LoVo (cell line): Measurements from ENCODE around the gene SS18L1.
"Not testable (repeated sequence)": the region's sequence is repeated elsewhere in the genome, so short reads cannot be mapped to it uniquely, and the experiment has no call there.

ENCODE experiments used
- DNase-seq: peaks from one replicate; pipeline ENCODE4 v3.0.0-alpha.2; 2016; ENCODE audit warnings: low spot score

The SS18L1 gene

DNA sequence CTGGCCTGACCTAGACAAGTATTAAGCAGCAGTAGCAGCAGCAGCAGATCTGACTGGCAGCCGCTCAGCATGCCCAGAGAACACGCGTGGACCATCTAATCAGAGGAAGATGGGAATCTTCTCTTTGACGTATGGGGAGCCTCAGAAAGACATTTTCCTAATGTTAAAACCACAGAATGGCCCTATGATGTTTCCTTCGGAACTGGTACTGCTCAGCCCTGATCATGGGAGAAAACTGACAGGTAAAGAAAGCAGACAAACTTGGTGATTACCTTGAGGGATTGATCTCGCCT is 6.5 kb upstream of the SS18L1 start:
- DNase-seq: no peak

DNA sequence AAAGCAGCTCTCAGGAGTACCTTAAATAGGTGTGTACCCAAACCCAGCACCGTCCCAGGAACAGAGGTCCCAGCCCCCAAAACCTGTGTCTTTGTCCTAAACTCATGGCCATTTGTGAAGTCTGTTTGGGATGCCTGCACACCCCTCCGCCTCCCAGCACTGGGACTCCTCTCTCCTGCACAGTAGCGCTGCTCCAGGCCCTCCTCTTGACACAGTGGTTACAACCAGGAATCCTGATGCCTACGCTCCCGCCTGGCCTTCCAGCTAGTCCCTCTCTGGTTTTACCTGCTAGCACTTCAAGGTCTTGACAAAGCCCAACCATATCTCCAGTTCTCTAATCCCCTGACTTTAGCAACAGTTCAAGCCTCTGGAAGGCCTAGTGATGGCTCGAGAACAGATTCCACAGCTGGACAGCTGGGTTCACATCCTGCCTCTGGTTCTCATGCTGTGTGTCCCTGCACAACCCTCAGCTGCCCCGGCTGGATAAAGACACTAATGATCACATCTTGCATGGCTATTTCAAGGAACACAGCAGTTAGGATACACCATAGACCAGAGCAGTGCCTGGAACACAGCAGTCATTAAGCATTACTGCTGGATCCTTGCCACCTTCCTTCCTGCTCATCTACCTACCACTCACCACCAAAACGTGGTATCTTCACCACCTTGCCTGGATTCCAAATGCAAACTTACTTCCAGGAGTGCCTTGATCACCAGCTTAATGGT is 5.9 kb upstream of the SS18L1 start:
- no peak for DNase-seq

DNA sequence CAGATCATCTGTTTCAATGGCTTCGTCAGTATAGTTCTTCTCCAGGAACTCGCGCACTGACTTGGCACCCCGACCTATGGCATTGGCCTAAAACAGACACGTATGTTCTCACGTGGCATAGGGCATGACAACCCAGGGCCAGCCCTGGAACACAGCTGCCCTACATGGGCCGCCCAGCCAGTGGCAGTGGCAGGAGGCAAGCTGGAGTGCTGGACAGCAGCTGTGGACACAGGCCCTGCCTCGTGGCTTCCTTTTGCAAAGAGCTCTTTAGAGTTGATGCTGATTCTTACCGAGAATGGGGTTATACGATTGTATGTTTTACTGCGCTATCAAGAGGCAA is 5.4 kb upstream of the SS18L1 start:
- no peak for DNase-seq

DNA sequence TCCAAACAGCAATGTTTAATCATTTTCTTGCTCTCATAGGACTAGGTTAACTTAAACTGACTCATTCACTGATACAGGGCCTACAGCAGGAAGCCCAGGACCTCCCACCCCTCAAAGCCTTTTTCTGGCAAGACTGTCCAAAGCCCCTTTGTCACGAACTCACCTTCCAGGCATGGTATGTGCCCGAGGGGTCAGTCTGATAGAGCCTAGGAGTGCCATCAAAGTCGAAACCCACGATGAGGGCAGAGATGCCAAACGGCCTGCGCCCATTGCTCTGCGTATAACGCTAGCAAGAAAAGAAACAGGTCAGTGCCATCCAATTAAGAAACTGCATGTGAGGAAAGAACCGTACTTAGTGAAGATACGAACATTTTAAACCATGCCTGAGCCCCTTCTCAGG is 4.7 kb upstream of the SS18L1 start:
- DNase-seq: no peak

DNA sequence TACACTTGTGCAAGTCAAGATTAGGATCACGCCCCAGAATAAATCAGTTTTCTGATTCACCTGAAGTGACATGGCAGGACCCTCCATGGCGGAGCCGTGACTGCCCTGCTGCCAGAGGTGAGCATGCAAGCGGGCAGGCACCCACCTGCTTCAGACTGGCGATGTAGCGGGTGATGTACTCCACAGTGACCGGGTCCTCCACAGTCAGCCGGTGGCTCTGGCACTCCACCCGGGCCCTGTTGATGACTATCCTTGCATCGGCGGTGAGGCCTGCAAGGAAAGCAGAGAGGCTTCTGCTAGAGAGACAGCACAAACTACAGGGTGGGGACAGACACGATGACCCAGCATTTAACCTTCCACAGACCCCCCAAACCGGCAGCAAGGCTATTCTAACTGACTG is 3.9 kb upstream of the SS18L1 start:
- DNase-seq: no peak

DNA sequence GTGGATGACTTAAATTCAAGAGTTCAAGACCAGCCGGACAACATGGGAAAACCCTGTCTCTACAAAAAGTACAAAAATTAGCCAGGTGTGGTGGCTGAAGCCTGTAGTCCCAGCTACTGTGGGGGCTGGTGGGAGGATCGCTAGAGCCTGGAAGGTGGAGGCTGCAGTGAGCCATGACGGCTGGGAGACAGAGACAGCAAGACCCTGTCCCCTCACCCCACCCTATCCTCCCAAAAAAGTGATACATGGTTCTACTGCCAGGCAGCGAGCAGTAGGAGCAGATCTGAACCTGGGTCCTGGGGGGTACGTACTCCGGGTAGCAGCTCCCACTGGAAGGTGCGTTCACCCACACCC is 2.5 kb upstream of the SS18L1 start:
- DNase-seq: no peak

DNA sequence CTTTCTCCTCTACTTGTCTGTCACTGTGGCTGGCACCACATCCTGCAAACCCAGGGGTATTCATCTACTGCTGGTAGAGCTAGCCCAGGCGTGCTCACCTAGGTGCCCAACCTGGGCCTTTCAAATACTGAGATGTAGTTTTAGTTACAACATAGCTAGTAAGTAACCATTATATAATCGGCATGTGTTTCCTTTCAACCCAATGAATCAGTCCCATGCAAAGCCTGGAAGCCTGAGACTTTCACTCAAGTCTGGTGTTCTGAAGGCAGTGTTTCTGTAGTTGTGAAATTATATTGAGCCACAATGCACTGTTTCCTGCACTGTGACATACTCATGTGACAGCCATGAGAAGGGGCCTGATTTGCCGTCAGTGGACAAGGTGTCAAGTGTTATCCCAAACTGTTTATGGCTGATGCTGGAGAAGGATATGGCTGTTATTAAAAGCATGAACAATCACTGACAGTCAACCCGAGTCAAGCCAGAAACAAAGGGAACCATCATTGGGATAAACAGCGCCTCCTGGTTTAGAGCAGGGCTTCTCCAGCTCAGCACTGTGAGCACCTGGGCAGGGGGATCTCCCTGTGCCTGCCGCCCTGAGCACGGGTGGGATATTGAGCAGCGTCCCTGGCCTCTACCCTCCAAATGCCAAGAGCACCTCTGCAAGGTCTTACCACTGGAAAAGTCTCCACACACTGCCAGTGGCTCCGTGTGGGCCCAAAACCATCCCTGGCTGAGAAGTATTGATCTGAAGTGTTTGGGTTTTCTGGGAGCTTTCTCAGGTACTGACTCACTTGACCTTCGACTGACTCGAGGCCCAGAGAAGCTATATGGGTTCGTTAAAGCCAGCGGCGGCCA is 1.9 kb upstream of the SS18L1 start:
- DNase-seq: no peak

DNA sequence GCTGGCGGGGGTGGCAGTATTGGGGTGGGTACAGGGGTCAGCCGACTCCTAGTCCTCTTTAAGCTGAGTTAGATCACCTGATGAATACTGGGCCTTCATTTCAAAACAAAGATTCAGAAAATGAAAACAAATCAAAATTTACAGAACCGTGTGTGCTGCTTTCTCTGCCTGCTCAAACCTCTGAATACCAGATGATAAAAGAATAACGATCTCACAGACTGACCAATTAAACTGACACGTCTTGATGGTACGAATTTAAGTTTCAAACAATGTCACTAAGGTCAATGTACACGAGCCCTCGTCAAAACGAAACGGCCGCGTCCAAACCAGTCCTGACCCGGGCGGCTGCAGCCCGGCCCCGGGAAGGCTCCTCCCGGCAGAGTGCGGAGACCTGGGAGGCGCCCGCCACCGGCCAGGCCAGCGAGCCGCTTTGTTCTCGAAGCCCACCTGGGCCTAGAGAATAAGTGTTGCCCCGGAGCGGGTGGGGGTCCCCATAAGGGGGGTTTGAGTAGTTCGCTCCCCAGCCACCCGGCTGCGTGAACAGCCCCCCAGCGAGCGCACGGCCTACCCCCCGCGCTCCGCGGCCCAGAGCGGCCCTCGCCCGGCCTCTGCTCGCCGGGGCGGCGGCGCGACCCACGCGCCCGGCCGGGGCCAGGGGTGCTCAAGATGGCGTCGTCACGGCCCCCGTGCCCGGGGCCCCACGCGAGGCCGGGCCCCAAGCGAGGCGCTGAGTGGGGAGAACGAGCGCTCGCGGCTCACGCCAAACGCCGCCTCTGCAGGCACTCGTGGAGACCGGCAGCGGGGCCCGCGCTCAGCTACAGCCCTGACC is 1.1 kb upstream of the SS18L1 start:
- DNase-seq: no peak

DNA sequence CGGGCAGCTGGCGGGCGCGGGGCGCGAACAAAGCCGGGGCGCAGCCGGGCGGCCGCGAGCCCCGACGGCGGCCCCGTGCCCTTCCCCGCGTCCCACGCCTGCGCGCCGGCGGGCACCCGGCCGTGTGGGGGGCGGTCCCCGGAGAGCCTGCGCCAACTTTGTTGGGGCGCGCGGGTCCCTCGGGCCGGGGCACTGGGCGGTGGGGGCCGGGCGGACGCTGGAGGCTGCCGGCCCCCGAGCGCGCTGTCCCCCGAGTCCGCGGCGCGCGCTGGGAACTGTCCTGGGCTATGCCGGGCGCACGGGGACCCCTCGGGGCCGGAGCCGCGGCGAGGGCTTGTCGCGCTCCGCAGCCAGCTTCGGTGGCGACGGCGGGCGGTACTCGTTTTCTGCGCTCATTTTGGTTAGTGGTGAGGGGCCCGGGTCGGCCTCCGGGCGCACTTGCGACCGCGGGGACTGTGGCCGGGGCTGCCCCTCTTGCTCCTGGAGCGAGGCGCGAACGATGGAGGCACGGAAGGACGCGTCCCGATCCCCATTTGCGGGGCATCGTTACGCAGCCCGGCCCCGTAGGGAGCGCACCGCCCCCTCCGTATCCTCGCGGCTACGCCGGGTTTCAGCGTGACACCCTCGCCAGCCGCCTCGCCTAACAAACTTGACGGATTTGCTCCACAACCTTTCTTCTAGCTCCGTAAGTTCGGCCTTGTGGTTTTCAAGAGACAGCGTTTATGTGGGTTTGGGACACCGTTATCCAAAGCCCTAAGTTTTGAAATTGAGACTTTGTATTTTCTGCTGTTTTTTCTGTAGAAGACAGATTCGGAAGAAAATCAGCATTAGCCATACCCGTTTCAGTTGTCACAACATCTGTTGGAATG is 622 bp downstream of the SS18L1 start:
- DNase-seq: peak; percentile 39

DNA sequence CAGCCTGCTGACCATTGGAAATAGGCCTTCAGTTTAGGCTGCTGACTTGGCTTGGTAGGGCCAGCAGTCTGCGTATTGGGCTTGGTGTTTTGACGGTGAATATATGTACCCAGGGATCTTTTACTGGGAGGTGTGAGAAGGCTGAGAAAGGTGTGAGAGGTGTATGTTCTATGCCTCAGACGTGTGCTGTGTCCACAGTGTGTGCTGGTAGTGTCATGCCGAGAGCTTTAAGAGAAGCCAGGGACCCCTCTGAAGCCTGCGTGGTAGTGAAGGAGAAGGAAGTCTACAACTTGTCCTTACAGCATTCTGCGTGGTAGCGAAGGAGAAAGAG is 2.1 kb downstream of the SS18L1 start:
- no peak for DNase-seq

DNA sequence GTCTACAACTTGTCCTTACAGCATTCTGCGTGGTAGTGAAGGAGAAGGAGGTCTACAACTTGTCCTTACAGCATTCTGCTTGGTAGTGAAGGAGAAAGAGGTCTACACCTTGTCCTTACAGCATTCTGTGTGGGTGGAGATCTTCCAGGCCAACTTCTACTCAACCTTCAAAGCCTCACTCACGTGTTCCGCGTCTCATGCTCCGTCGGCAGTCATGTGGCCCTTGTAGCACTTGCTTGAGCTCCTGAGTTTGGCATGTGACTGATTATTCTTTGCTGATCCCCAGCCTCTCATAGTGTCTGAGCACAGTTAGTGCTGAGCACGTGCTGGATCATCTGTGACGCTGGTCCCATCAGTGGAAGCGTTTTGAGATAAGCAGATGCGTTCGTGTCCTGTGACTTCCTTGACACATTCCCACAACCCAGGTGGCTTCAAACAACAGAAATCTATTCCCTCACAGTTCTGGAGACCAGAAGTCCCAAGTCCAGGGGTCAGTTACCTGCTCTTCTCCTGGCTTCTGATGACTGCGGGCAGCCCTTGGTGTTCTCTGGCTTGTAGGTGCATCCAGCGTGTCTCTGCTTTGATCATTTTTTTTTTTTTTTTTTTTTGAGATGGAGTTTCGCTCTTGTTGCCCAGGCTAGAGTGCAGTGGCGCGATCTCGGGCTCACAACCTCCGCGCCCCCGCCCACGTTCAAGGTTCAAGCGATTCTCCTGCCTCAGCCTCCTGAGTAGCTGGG is 2.6 kb downstream of the SS18L1 start:
- no peak for DNase-seq

DNA sequence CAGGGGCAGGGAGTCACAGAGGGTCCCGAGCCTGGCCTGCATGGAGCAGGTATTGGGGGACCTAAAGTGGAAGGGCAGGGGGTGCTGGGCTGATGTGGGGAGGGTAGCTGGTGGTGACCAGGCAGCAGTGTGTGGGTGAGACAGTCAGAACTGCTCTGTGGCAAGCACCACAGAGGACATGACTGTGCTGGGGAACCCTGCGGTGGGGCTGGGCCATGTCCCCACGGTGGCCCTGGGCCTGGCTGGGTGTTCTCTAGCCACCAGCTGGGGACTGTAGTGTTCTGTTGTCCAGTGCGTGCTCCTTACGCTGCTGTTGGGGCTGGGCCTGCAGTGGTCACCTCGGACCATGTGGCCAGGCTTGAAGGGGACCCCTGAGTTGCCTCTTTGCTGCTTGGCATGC is 3.6 kb downstream of the SS18L1 start:
- DNase-seq: no peak

DNA sequence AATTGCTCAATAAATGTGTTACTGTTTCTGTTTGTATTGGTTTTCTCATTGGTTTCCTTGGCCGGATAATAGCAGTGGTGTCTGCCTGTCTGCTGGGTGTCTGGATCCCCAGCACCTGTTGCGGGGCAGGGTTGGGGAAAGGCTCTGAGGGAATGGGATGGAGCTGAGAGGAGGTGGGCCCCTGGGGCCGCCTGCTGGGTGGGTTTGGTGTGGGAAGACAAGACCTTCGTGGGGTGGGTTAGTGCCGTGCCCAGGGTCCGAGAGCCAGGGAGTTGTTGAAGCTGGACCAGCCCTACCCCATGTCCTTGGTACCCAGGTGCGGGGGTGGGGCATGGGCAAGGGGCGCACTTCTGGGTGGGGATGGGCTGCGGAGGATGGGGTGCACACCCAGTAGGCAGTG is 4.0 kb downstream of the SS18L1 start:
- DNase-seq: no peak

DNA sequence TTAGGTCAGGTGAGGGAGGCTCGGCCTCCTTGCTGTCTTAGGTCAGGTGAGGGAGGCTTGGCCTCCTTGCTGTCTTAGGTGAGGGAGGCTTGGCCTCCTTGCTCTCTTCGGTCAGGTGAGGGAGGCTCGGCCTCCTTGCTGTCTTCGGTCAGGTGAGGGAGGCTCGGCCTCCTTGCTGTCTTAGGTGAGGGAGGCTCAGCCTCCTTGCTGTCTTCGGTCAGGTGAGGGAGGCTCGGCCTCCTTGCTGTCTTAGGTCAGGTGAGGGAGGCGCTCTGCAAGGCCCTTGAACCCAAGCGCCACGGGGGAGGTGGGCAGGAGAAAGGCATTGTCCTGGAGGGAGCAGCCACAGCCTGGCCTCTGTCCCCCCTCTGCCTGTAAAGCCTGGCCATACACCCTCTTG is 4.8 kb downstream of the SS18L1 start:
- DNase-seq: not testable (repeated sequence)

DNA sequence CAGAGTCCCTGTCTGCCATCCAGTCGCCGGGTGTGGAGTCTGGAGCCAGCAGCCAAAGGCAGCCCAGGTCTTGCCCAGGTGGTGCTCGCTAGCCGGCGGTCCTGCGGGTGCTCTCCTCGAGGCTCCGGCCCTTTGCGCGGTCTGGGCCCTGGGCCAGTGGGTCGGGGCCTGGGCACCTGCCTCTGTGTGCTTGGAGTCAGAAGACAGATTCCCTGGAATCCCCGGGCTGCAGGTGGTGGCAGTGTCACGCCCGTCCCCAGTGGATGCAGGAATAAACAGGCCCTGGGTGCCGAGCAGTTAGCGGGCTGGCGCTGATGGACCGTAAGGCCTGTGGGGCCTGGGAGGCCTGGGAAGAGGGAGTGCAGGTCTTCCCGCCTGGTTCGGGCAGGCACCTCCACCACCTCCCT is 5.3 kb downstream of the SS18L1 start:
- DNase-seq: no peak

DNA sequence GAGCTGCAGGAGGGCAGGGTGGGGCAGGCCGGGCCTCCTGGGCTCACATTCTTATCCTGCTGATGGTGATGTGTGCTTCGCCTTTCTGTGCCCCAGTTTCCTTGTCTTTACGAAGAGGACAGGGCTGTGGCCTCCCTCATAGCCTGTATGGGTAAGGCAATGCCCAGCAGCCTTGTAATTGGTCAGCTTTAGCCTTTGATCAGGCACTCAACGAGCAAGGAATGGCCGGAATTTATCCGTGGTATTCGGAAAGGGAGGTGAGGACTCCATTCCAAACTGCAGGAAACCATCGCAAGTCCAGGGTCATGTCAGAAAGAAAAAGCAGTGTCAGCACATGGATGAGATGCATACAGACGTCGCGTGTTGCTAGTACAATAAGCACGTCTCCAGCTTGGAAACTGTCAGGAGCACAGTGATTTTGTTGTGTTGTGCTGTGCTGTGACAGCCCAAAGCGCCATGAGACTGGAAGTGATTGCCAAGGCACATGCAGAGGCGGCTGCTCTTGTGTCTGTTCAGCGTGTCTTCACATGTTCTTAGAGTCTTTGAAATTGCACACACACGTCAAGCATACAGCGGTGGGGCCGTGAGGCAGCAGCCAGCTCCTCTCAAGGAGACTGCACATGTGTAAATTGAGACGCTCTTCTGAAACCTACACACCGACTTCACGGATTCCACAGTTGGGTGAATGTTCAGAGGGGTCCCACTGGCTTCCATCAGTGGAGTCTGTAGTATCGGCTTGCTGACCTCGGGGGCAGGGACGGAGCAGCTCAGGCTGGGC is 6.2 kb downstream of the SS18L1 start:
- no peak for DNase-seq

DNA sequence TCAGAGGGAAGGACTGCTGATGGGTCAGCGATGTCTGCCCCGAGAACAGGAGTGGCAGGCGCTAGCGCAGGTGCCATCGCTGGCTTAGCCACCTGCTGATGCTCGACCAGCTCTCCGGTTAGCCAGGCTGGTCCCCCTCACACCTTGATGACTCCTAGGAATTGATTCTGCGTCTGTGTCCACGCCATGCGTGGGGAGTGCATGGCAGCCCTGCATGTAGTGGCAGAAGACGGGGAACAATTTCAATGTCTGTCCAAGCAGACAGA is 6.7 kb downstream of the SS18L1 start:
- no peak for DNase-seq

DNA sequence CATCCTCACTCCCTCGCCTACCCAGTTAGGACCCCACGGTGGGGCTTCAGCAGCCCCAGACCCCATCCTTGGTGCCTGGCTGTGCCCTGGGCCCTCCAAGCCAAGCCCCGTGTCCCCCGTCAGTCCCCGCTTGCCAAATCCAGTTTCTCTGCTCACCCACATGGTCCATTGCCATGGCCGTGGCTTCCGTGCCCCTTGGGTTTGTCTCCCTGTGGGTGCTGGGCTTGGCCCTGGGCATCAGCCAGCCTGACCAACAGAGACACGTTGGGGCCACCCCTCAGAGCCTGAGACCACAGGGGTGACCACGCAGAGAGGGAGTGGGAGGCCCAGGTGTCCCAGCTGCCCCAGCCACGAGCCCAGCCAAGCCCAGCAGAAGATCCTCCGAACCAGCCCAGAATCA is 7.7 kb downstream of the SS18L1 start:
- no peak for DNase-seq

DNA sequence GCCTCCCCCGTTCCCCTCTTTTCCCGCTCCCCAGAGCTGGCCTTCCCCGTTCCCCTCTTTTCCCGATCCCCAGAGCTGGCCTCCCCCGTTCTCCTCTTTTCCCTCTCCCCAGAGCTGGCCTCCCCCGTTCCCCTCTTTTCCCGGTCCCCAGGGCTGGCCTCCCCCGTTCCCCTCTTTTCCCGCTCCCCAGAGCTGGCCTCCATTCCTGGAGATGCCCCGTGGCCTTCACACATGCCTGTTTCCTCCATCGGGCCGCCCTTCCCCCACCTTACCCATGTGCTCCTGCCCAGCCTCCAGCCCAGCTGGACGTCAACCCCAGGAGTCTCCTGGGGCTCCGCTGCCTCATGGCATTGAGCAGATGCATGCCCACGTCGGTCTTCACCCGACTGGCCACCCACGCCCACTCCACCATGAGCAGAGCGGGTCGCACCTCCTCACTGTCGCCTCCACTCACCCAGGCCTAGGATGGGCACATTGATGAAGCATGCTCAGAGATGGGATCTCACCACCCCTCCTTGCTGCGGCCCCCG is 8.3 kb downstream of the SS18L1 start:
- DNase-seq: no peak

DNA sequence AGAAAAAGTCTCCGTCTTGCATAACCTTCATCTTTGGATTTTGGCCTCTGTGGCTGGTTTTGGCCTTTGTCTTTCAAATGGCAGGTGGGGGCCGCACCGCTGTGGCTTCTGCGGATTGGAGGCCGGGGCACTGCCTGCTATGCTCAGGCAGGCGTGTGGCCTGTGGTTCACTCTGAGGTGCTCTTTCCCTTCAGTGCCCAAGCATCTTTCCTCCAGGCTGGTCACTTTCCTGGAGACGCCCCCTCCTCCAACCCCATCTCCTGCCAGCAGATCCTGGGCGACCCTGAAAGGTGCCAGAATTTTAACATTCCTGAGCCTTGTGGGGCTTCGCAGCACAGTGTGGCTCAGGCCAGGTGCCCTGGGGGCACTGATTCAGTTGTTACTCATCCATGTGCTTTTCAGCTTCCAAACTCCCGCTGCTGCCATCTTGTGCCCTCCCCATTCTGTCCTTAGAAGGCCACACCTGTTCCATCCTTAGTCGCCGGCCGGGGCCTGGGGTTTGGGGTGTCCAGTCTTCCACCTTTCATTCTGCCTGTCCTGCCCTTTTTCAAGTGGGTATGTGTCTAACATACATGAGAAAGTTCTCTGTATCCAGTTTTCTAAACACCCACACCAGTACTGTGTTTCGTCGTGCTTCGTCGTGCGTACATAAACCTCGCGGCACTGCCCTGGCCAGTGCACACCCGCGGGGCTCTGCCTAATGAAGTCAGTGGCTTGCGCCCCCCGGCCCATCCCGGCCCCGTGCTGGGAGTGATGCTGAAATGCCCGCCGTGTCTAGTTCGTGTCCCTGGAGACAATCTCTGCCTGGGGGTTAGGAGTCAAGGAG is 12.1 kb downstream of the SS18L1 start:
- no peak for DNase-seq
